K562 (cell line): Measurements from ENCODE around the gene PTPMT1. TPM values are rescaled to one million over a fixed set of nuclear protein-coding genes. Genes with fewer than 3 reads are reported as not detected.

Source experiments
- KAT2B ChIP-seq: IDR thresholded peaks from one replicate; pipeline ENCODE4 v1.6.1; 2012; ENCODE audit warnings: low read depth, mild to moderate bottlenecking, control low read depth, inconsistent platforms, low read length, moderate library complexity
- MXD1 ChIP-seq: fragments of 250-450 bp; sonication (Bioruptor Pico); IDR thresholded peaks from 2 replicates; pipeline ENCODE4 v1.8.0; 2021; ENCODE audit warnings: borderline replicate concordance, mild to moderate bottlenecking, moderate library complexity; ENCODE audit not compliant: poor library complexity, severe bottlenecking
- NFE2 ChIP-seq: IDR thresholded peaks from 2 replicates; pipeline ENCODE4 v1.6.1; 2014; ENCODE audit warnings: antibody characterized with exemption, low read depth
- STAT5B ChIP-seq: fragments of 250-450 bp; sonication (Bioruptor Pico); IDR thresholded peaks from 2 replicates; pipeline ENCODE4 v1.8.0; 2021; ENCODE audit warnings: mild to moderate bottlenecking, inconsistent platforms
- SUPT5H ChIP-seq: fragments of 450-650 bp; IDR thresholded peaks from 2 replicates; pipeline ENCODE4 v1.6.1; 2016
- ZNF165 ChIP-seq: fragments of 250-450 bp; sonication (Bioruptor Pico); IDR thresholded peaks from 2 replicates; pipeline ENCODE4 v1.4.0; 2020; ENCODE audit warnings: borderline replicate concordance
- ZNF408 ChIP-seq: fragments of 250-450 bp; sonication (Bioruptor Pico); IDR thresholded peaks from 2 replicates; pipeline ENCODE4 v1.4.0; 2020; ENCODE audit warnings: low read depth, mild to moderate bottlenecking, moderate library complexity
- ZNF511 ChIP-seq: sonication (generic); formaldehyde crosslinking; IDR thresholded peaks from 2 replicates; pipeline ENCODE4 v1.8.0; 2022; ENCODE audit warnings: mild to moderate bottlenecking, missing genetic modification reagents
- ZNF586 ChIP-seq: fragments of 450-650 bp; formaldehyde crosslinking; conservative IDR thresholded peaks from 2 replicates; pipeline ENCODE4 v1.4.0; 2020; ENCODE audit warnings: mild to moderate bottlenecking, moderate library complexity
- polyA plus RNA-seq, 8 experiments: library from polyadenylated mRNA; depleted of rRNA in 4 of 8; stranded (reverse) in 5 of 8; unstranded in 3 of 8; fragments of >200 nt; fragmentation: Nextera tagmentation in 2 of 8; fragmentation: Illumina TruSeq in 1 of 8; extraction: Ambion mirVana in 2 of 8; extraction: Trizol in 1 of 8; gene quantifications; 2 replicates each; pipeline versions ENCODE4 v1.2.1 to v1.2.3, GENCODE V29; 2011 to 2014; ENCODE audit warnings: inconsistent platforms in 1 of 8, missing spikeins in 1 of 8
- total RNA-seq, 7 experiments: library from RNA; depleted of rRNA in 6 of 7; stranded (reverse); fragments of >200 nt in 6 of 7; fragmentation: Illumina TruSeq in 2 of 7; extraction: Trizol in 2 of 7; gene quantifications; 2 replicates each; pipeline versions ENCODE4 v1.2.1 to v1.2.3, GENCODE V29; 2011 to 2021; ENCODE audit warnings: low replicate concordance in 1 of 7
- TF ChIP-seq, protein P1 (sequence below): fragments of 200-800 bp; sonication (Bioruptor generic); IDR thresholded peaks from 2 replicates; pipeline ENCODE4 v1.6.1; 2017; ENCODE audit warnings: missing genetic modification characterization, missing compliant biosample characterization
- TF ChIP-seq, protein P2 (sequence below): fragments of 450-650 bp; IDR thresholded peaks from 2 replicates; pipeline ENCODE4 v1.7.0; 2016; ENCODE audit warnings: borderline replicate concordance
- TF ChIP-seq, protein P3 (sequence below): sonication (generic); formaldehyde crosslinking; IDR thresholded peaks from 2 replicates; pipeline ENCODE4 v1.8.0; 2022; ENCODE audit warnings: mild to moderate bottlenecking, missing genetic modification reagents
- TF ChIP-seq, protein P4 (sequence below), 2 experiments: IDR thresholded peaks; 2 replicates each; pipeline ENCODE4 v1.6.1; 2012; ENCODE audit warnings: improper control_type of control experiment in 2 of 2, low read depth in 2 of 2, low read length in 2 of 2, borderline replicate concordance in 1 of 2
- TF ChIP-seq, protein P5 (sequence below): fragments of 250-450 bp; sonication (Bioruptor Pico); IDR thresholded peaks from 2 replicates; pipeline ENCODE4 v1.5.0; 2020; ENCODE audit warnings: mild to moderate bottlenecking, borderline replicate concordance

The PTPMT1 gene
- total and polyA plus RNA-seq, 9 of the 15 experiments (the other 6 are each of a cell fraction or from before 2014, with no cell fraction given), result 10.4 to 140 (median 67.2) TPM

DNA sequence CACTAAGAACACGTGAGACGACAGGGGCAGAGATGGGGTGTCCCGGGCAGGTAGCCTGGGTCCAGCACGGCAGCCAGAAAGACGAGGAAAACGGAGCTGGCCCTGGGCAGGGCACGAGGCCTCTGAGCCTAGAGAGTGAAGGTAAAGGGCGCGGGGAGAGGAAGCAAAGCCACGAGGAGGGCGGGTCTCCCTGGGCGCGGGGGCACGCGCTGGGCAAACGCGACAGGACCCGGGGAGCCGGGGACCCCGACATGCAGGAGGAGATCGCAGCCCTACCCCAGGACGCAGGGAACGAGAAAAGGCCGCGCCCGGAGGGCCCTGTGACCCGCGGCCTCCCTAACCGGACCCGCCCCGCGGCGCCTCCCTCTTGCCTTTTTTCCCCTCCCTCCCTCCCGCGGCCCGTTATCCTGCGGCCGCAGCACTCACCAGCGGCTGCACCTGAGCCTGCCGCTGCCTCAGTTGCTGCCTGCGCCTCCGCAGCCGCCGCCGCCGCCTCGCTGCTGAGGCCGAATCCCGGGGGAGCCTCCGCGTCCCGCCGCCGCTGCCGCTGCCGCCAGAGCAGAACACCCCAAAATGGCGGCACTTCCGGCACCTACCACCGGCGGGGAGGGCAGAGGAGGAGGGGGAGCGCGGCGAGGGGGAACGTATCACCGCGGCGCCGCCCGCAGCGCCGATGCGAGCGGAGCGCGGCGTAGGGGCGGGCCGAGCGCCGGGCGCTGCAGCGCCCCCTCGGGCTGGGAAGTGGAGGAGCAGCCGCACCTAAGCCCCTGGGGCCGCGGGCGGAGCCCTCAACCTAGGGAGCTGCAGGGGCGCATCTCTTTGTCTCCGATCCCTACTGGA, 12.6 kb upstream of the PTPMT1 start, which contains the start of gene CELF1 (continued):
- TF ChIP-seq, protein P1, sequence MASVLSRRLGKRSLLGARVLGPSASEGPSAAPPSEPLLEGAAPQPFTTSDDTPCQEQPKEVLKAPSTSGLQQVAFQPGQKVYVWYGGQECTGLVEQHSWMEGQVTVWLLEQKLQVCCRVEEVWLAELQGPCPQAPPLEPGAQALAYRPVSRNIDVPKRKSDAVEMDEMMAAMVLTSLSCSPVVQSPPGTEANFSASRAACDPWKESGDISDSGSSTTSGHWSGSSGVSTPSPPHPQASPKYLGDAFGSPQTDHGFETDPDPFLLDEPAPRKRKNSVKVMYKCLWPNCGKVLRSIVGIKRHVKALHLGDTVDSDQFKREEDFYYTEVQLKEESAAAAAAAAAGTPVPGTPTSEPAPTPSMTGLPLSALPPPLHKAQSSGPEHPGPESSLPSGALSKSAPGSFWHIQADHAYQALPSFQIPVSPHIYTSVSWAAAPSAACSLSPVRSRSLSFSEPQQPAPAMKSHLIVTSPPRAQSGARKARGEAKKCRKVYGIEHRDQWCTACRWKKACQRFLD (CRISPR knock-in tag), result no peak
- TF ChIP-seq ZNF408 (CRISPR knock-in tag) (no peak), NFE2 (no peak), SUPT5H (peak; percentile 82), ZNF511 (peak; percentile 65; the same call in 1 of the 2 replicates), KAT2B (no peak), MXD1 (CRISPR knock-in tag) (no peak), ZNF586 (CRISPR knock-in tag) (no peak), ZNF165 (CRISPR knock-in tag) (no peak), STAT5B (no peak)
- TF ChIP-seq, protein P2, sequence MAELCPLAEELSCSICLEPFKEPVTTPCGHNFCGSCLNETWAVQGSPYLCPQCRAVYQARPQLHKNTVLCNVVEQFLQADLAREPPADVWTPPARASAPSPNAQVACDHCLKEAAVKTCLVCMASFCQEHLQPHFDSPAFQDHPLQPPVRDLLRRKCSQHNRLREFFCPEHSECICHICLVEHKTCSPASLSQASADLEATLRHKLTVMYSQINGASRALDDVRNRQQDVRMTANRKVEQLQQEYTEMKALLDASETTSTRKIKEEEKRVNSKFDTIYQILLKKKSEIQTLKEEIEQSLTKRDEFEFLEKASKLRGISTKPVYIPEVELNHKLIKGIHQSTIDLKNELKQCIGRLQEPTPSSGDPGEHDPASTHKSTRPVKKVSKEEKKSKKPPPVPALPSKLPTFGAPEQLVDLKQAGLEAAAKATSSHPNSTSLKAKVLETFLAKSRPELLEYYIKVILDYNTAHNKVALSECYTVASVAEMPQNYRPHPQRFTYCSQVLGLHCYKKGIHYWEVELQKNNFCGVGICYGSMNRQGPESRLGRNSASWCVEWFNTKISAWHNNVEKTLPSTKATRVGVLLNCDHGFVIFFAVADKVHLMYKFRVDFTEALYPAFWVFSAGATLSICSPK, result no peak
- TF ChIP-seq, protein P3, sequence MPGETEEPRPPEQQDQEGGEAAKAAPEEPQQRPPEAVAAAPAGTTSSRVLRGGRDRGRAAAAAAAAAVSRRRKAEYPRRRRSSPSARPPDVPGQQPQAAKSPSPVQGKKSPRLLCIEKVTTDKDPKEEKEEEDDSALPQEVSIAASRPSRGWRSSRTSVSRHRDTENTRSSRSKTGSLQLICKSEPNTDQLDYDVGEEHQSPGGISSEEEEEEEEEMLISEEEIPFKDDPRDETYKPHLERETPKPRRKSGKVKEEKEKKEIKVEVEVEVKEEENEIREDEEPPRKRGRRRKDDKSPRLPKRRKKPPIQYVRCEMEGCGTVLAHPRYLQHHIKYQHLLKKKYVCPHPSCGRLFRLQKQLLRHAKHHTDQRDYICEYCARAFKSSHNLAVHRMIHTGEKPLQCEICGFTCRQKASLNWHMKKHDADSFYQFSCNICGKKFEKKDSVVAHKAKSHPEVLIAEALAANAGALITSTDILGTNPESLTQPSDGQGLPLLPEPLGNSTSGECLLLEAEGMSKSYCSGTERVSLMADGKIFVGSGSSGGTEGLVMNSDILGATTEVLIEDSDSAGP (CRISPR knock-in tag), result no peak
- TF ChIP-seq, protein P4, sequence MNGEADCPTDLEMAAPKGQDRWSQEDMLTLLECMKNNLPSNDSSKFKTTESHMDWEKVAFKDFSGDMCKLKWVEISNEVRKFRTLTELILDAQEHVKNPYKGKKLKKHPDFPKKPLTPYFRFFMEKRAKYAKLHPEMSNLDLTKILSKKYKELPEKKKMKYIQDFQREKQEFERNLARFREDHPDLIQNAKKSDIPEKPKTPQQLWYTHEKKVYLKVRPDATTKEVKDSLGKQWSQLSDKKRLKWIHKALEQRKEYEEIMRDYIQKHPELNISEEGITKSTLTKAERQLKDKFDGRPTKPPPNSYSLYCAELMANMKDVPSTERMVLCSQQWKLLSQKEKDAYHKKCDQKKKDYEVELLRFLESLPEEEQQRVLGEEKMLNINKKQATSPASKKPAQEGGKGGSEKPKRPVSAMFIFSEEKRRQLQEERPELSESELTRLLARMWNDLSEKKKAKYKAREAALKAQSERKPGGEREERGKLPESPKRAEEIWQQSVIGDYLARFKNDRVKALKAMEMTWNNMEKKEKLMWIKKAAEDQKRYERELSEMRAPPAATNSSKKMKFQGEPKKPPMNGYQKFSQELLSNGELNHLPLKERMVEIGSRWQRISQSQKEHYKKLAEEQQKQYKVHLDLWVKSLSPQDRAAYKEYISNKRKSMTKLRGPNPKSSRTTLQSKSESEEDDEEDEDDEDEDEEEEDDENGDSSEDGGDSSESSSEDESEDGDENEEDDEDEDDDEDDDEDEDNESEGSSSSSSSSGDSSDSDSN (IDR thresholded peaks at IDR 0.05; ENCODE audit: borderline replicate concordance in 1 of 2, low read depth in 2 of 2, low read length in 2 of 2), result 0 out of 4 replicates have a peak, but pooled peaks of 1 of the 2 experiments have one; percentile 27
- TF ChIP-seq, protein P5, sequence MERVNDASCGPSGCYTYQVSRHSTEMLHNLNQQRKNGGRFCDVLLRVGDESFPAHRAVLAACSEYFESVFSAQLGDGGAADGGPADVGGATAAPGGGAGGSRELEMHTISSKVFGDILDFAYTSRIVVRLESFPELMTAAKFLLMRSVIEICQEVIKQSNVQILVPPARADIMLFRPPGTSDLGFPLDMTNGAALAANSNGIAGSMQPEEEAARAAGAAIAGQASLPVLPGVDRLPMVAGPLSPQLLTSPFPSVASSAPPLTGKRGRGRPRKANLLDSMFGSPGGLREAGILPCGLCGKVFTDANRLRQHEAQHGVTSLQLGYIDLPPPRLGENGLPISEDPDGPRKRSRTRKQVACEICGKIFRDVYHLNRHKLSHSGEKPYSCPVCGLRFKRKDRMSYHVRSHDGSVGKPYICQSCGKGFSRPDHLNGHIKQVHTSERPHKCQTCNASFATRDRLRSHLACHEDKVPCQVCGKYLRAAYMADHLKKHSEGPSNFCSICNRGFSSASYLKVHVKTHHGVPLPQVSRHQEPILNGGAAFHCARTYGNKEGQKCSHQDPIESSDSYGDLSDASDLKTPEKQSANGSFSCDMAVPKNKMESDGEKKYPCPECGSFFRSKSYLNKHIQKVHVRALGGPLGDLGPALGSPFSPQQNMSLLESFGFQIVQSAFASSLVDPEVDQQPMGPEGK, result no peak
